AG10803 (cell line): ENCODE data around the gene CEP295NL.

ENCODE experiments used
- DNase-seq: peaks from one replicate; pipeline ENCODE4 v3.0.0; 2010; ENCODE audit warnings: low read depth
- H3K4me3 ChIP-seq: 2 replicates; pipeline ENCODE4 v1.5.1; 2011; ENCODE audit warnings: mild to moderate bottlenecking, low read length, control low read depth
- TF ChIP-seq, protein P1 (sequence below): conservative IDR thresholded peaks from 2 replicates; pipeline ENCODE4 v1.5.1; 2011; ENCODE audit warnings: mild to moderate bottlenecking, low read length, control low read depth, inconsistent platforms

The CEP295NL gene

DNA sequence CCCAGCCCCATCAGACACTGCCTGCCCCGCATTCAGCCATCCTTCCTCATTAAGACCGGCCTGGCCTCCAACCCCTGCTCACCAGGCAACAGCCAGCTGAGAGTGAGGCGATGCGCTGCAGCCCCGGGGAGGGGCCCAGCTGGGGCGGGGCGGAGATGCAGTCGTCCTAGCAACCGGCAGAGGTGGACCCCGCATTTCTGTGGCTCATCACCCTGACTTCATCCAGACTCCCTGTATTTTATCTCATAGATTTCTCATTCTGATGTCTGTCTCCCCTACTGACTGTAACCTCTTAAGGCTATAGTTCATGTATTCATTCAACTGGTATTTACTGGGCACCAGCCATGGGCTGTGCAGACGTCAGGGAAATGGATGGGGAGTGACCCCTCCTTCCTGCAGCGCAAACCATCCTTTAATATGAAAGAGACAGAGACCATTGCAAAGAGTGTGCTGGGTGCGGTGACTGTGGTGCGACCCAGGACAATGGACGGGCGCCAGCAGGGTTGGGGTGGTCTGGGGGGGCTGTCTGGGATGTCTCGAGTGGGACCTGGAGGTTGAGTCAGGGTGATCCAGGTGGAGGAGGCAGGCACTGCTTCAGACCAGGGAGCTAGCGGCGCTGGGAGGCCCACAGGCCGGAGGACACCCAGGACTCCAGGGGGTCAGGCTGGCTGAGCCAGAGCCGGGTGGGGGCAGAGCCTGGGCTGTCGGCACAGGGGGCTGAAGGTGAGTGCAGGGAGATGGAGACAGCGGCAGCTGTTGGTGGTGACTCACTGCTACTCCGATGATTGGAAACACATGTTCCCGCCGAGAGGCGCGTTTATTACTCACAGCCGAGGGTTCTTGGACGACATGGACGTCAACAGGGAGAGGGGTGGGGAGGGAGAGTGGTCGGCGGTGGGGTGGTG is 32.7 kb upstream of the CEP295NL start:
- H3K4me3 ChIP-seq, result peak overlapping the region; percentile 32
- TF ChIP-seq, protein P1, sequence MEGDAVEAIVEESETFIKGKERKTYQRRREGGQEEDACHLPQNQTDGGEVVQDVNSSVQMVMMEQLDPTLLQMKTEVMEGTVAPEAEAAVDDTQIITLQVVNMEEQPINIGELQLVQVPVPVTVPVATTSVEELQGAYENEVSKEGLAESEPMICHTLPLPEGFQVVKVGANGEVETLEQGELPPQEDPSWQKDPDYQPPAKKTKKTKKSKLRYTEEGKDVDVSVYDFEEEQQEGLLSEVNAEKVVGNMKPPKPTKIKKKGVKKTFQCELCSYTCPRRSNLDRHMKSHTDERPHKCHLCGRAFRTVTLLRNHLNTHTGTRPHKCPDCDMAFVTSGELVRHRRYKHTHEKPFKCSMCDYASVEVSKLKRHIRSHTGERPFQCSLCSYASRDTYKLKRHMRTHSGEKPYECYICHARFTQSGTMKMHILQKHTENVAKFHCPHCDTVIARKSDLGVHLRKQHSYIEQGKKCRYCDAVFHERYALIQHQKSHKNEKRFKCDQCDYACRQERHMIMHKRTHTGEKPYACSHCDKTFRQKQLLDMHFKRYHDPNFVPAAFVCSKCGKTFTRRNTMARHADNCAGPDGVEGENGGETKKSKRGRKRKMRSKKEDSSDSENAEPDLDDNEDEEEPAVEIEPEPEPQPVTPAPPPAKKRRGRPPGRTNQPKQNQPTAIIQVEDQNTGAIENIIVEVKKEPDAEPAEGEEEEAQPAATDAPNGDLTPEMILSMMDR, result no peak
- peak; percentile 97 for DNase-seq

DNA sequence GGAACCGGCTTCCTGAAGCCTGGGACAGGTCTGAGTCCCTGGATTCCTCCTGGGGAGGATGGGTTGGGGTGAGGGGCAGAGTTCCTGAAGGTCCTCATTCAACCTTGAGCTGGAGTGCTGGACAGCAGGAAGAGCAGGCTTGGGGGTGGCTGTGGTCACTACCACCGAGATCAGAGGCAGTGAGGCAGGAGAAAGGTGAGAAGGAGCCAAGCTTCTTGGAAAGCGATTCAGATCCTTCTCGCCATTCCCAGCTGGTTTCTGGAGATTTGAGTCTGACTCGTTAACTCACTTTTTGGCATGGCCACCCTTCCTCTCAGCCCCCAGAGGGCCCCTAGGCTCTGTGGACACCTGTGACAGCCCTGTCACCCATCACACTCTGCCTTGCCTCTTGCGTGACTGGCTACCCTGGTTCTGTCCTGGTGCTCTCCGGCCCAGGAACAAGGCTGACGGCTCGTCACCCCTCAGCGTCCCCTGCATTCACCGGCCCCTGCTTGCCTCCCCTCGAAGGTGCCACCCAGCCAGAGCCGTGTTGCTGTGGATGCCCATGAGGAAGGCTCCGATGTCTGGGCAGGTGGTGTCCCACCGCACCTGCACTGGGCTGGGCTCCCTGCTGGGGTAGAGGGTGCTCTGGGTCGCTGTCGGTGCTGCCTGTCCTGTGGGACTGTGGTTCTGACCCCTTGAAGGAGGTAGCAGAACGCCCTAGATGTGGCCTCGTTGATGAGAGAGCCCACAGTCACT is 31.8 kb upstream of the CEP295NL start:
- DNase-seq, result peak; percentile 29
- TF ChIP-seq, protein P1, result no peak
- peak overlapping the region; percentile 49 for H3K4me3 ChIP-seq

DNA sequence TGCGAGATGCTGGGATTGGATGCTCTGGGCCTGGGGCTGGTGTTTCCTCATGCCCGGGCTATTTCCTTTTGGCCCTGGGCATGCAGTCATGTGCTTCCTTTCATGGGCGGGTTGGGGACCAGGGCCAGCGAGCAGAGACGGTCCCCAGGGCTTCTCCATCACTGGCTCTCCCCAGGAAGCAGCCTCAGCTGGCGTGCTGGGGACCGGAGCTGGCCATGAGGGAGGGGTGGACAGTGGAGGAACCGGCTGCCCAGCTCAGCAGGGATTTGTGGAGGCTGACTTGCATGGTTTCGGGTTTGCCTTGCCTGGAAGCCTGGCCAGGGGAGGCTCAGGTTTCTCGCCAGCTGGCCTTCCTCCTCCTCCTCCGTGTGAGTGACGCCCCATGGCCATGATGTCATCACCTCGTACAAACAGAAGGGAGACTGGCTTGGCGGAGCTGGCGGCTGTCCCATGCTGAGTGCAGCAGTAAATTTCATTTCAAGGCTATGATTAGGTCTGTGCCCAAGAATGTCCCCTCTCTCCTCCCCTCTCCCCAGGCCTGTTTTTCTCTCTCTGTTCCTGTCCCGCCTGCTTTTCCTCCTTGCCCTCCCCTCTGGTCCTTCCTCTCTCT is 31.1 kb upstream of the CEP295NL start:
- DNase-seq, result peak; percentile 99
- peak overlapping the region; percentile 49 for H3K4me3 ChIP-seq
- TF ChIP-seq, protein P1, result no peak

DNA sequence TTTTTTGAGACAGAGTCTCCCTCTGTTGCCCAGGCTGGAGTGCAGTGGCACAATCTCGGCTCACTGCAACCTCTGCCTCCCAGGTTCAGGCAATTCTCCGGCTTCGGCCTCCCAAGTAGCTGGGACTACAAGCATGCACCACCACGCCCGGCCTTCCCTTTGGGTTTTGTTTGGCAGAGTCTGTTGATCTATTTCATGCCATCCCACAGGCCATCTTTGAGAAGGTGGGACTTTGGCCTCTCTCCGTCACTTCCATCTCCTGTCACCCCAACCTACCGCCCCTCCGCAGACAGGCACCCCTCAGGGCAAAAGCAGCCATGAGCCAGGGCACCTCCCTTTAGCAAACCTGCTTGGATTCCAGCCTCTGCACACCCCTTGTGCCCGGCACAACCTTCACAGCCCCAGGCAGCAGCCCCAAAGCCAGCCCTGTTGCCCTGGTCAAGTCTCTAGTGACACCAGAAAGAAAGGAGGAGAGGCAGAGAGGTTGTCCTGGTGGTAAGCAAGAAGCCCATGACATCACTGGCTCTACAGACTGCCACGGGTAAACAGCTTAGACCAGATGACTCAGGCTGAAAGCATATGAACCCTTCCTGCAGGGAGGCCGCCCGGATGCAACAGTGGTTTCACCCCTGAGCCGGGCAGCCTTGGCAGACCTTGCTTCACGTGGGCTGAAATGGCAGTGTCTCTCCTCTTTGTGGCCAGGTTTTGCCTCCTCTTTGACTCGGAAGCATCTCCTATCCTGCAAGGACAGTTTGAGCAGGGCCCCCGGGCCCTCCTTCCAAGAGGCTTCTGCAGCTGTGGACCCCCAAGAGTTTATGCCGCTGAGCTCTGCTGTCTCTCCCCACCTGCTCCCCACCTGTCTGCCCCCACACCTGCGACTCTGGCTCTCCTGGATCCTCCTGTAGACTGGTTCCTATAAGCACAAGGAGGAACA is 30.3 kb upstream of the CEP295NL start:
- peak; percentile 96 for DNase-seq
- peak overlapping the region; percentile 49 for H3K4me3 ChIP-seq
- TF ChIP-seq, protein P1, result no peak

DNA sequence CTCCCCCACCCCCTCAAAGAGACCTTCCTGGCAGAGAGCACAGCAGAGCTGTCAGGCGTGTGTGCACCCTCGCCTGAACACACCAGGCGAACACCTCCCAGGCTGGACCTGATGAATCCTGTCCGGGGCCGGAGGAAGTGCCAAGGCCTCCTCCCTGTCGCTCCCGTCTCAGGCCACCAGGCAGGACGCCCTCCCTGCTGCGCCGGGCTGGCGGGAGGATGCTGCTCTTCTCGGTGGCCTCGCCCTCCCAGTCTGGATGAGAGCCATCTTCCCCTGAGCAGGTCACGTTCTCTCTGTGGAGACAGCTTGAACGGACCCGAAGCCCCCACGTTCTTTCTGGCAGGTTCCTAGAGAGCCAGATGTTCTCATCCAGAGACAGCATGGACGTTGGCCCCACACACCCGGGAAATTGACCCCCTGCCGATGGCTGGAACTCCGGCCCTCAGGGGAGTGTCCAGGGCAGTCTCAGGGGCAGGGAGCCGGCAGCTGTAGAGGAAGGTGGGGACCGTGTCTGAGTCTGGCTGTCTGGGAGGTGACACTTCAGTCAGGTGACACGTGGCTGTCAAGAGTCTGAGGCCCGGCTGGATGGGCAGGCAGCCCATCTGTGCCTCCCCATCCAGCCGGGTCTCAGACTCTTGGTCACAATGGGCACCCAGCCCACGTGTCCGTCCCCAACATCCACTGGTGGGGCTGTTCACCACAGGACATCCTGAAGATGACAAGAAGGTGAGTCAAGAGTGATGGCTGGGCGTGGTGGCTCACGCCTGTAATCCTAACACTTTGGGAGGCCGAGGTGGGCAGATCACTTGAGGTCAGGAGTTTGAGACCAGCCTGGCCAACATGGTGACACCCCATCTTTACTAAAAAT is 27.1 kb upstream of the CEP295NL start:
- no peak for DNase-seq
- no peak overlapping the region for H3K4me3 ChIP-seq
- TF ChIP-seq, protein P1, result no peak
